Stimulated activated CD8-positive, alpha-beta memory T cell treated with anti-CD3 and anti-CD28 coated beads, Interleukin-7, amount 100 ng/mL, for 24 hours (primary cell): ENCODE measurements around the gene MYO5C.

Experiments used
- DNase-seq: peaks from one replicate; pipeline ENCODE4 v3.0.0-alpha.2; 2020; ENCODE audit warnings: low read depth

The MYO5C gene

DNA sequence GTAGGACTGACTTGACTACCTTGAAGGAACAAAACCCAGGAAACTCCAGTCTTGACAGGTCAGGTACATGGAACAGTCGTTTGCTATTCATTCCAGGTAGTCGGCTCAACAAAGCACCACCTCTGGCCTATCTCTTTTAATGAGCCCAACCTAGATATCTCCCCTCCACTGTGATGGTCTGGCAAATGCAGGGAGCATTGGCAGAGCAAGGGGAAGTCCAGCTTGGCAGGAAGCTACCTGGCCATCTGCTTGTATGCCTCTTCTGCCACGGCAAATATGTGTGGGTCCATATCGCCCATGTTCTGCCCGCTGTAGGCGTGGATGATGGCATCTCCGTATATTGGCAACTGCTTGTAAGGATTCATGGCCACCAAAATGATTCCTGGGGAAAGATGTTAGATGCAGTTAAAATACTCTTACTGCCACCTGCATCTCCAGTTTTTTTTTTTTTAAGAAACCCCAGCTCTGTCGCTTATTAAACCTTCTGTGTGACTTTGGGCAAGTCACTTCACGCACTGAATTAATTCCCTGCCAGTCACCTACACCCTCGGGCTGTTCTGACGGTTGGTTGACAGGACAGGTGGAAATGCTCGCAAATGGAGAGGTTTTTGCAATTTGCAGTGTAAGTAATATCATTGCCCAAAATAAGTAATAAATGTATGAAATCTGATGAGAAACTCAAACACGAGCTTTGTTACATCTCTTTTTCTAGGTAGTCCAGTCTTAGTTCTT is 16.8 kb downstream of the MYO5C start:
- DNase-seq: no peak

DNA sequence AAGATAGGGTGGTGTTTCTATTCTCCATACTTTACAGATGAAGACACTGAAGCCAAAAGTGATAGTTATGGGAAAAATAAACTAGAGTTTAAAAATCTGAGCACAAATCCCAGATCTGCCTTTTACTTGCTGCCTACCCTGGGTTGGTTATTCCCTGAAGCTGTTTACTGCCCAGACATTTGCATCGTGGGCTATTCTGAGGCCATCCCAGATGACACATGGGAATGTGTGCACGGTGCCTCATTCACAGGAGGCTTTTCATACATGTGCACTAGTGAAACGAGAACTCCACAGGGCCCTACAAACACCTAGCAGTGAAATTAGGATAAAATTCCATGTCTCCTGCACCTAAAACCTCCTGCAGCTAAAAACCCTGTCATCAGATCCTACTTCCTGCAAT is 17.5 kb downstream of the MYO5C start:
- no peak for DNase-seq

DNA sequence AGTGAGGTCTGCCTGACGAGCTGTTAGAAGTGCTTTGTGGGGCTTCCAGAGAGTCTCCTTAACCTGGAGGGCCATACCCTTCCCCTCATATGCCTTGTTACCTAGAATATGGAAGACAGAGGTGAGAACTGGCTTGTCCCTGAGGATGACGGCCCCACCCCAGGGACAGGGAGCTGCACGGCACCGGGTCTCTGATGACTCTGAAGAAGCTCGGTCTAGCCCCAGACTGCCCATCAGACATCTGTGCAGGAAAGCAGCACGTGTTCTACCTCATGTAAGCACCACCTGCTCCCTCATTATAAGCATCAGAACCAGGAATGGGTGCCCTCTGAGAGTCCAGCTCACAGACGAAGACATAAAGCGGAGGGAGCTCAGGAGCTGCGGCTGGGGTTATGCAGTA is 18.0 kb downstream of the MYO5C start:
- no peak for DNase-seq

DNA sequence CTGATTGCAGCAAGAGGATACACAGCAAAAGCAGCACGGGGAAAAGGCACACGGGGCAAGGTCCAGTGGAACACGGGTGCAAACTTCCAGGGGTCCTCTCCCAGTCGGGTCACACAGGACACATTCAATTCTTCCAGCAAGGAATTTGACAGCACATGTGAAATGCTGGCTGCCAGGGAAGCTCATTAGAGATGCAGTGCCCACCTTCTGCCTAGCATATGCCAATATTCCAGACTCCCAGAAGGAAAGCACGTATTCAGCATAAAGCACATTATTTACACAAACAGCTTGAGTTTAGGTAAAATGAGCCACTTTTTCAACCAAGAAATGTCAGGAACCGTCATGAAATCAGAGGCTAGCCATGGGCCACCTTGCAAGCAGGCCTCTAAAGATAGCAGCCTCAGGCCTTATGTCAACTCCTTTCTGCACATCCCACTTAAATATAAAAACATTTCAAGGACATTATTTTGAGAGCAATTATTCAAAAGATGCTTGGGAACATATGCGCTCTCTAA is 19.3 kb downstream of the MYO5C start:
- no peak for DNase-seq

- no peak for DNase-seq
These were observed 31.9 kb downstream of the MYO5C start for GRCh38 chr15:52263563-52264282.

DNA sequence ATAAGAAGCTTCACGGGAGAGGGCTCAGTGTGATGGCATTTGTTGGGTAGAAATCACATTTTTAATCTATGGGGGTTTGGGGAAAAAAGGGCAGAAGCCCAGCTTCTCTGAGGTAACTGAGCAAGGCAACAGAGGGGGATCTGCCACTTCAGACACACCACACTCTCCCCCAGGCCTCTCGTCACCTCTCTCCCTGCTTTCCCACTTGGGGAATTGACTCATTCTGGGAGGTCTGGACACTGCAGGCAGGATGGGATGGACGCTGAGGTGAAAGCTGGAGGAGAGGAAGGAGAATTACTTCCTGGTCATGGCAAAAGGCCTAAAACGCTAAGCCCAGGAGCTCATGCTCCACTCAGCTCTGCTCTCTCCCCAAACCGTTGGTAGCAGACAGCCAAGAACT is 33.2 kb downstream of the MYO5C start:
- no peak for DNase-seq

DNA sequence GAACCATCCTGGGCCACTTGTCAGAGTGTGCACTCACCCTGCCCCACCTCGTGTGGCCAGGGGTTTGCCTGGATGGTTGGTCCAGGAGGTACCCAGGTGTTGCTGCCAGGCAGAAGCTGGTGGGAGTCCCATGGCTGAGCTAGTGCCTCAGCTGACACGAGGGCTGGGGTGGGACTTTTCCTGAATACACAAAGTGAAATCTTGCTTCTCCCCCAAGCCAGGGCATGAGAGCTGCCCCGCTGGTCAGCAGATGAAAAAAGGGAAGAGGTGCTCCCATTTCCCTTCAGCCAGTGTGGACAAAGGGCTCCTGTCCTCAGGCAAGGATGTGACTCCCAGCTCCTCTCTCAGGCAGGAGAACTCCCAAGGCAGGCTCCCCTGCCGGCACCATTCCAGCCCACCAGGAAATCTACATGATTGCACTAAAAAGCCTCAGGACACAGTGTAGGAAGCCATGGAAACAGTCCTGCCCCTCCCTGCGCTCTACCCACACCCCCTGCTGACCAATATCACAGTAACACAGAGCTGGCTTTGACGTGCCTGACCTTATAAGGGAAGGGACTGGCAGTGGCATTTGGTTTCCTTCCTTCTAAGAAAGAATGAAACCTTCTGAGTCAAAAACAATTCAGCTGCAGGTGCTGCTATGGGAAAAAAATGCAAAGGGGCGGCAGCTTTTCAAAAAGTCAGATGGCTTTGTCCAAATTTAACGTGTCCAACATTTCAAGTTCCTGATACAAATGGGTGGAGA is 33.9 kb downstream of the MYO5C start:
- peak; percentile 12 for DNase-seq

- DNase-seq: no peak
These were observed 34.6 kb downstream of the MYO5C start for GRCh38 chr15:52261026-52261425.

DNA sequence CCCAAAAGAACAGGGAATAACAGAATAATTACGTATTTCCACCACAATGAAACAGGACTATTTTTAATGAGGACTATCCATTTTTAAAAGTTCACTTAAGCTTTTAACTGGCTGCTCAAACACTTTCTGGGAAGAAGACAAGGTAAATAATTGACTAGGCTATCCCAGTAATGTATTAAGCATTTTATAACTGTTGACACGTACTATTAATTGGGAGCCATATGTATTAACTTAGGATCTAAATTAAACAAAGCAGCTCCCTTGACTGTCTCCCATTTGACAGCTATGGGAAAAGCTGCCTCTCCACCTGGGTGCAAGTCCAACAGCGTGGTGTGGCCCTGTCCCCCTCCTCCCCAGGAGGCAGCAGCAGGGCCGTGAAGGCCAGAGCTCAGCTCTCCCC is 36.1 kb downstream of the MYO5C start:
- no peak for DNase-seq

GRCh38 chr15:52258461-52258860 is 37.1 kb downstream of the MYO5C start:
- no peak for DNase-seq

DNA sequence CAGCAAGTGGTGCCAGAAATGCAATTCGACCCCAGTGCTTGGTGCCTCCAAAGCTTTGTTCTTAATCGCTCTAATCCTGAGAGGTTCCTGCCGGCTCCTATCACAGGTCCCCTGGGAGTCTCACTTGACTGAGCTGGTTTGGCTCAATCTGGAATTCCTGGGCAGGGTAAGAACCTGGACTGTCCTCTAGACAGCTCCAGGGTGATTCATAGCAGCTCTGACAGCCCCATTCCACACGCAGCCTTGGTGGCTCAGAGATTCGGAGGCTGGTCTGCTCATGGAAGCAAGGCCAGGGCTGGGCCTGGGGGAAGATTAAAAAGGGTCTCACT is 37.9 kb downstream of the MYO5C start:
- no peak for DNase-seq

DNA sequence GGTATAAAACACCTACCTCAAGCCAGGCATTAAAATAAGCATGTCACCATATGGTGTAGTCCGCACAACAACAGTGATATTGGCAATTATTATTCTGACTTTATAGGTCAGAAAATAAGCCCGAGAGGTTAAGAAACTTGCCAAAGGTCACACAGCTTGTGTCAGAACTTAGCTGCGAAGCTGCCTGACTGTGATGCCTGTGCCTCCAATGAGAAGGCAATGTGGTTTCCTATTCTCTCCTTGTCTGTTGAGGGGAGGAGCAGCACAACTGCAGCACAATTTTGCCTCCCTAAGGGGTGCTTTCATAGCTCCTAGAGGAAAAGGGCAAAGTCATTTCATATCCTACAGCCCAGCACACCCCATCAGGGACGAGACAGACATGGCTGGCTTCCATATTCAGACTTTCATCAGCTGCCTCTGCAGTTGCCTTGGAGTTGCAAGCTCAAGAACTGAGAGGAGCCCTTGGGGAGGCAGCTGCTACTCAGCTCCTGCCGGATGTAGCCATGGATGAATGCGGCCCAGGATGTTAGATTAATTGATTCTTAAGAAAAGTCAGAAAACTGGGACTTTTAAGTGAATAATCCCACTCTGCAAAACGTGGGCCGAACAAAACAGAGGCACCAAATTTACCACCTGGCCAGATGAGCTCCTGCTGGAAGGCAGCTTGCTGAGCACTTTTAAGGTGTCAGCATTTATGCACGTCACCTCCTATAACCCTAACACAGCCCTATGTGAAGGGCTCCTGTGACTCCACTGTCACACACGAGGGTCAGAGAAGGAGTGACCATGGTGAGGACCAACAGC is 38.5 kb downstream of the MYO5C start:
- DNase-seq: no peak

DNA sequence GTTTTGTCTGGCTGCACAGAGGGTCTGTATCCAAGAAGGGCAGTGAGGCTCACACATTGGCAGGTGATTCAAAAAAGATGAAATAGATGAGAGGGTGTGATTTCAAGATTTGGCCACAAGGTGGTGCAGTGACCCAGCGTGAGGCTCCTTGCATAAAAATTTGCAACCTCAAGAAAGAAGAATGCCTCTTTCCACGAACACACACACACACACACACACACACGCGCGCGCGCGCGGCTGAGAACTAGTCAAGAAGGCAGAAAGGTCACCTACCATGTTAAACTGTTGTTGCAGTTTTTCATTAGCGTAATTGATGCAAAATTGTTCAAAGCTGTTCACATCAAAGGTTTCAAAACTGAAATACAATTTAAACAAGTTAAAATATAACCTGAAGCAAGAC is 39.2 kb downstream of the MYO5C start:
- peak; percentile 35 for DNase-seq

GRCh38 chr15:52255935-52256334 is 39.7 kb downstream of the MYO5C start:
- no peak for DNase-seq

DNA sequence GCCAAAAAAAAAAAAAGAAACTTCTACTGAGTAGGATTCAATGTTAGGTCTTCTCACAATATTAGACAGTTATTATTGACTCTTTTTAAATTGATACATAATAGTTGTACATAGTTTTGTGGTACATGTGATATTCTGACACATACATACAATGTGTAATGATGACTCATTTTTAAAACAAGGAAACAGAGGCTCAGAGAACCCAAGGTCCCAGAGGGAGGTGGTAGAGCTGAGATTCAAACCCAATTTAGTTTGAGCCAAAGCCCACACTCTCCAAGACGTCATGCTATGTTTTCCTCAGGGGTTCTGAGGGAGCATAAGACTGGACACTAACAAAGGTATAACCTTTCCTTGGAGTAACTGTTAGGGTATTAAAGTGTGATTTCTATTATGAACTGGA is 40.6 kb downstream of the MYO5C start:
- no peak for DNase-seq

- no peak for DNase-seq
These were observed 41.2 kb downstream of the MYO5C start for GRCh38 chr15:52254391-52254790.

- no peak for DNase-seq
These were observed 42.8 kb downstream of the MYO5C start for GRCh38 chr15:52252781-52253180.

DNA sequence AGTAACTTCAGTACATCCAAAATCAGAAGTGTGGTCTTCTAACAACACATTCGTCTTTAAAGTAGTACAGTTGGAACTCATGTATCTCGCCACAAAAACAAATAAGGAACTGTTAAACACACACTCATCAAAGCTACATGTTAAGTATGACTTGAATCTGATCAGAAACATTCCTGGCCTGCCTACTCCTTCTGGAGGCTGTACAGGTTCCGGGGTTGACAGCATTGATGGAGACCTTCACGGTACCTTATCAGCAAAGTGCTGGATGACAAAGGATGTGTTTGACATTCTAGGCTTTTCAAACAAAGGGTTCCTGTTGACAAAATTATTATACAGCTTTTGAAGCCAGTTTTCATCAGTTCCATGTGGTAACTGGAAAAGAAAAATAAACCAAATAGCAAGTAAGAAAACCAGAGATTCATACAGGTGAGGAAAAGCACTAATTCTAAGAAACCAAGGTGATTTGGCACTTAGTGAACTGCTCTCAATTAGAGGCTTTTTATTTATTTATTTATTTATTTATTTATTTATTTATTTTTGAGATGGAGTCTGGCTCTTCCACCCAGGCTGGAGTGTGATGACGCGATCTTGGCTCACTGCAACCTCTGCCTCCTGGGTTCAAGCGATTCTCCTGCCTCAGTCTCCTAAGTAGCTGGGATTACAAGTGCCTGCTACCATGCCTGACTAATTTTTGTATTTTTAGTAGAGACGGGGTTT is 44.3 kb downstream of the MYO5C start:
- DNase-seq: no peak

GRCh38 chr15:52247461-52247860 is 48.1 kb downstream of the MYO5C start:
- DNase-seq: no peak

- DNase-seq: no peak
These were observed 48.7 kb downstream of the MYO5C start for GRCh38 chr15:52246686-52247431.
